PFSK-1 (cell line): ENCODE measurements around the gene PRKN.

Source experiments
- FOXP2 ChIP-seq: optimal IDR thresholded peaks from 2 replicates; pipeline ENCODE3; 2011; ENCODE audit warnings: borderline replicate concordance, control low read depth, inconsistent platforms; ENCODE audit not compliant: insufficient read depth; ENCODE audit errors: extremely low read length, extremely low read depth
- POLR2AphosphoS5 ChIP-seq: IDR thresholded peaks from 2 replicates; pipeline ENCODE4 v1.6.1; 2012; ENCODE audit warnings: low read depth, mild to moderate bottlenecking, control low read depth, low read length, moderate library complexity
- REST ChIP-seq, 2 experiments: IDR thresholded peaks; 2 replicates each; pipeline versions ENCODE4 v1.6.1 to v1.8.0; 2011 to 2012; ENCODE audit warnings: low read depth in 2 of 2, low read length in 2 of 2, control low read depth in 1 of 2, inconsistent platforms in 1 of 2, mild to moderate bottlenecking in 1 of 2, moderate library complexity in 1 of 2; ENCODE audit not compliant: insufficient read depth in 1 of 2
- SIN3A ChIP-seq: IDR thresholded peaks from 2 replicates; pipeline ENCODE4 v1.6.1; 2012; ENCODE audit warnings: mild to moderate bottlenecking, low read length, moderate library complexity, borderline replicate concordance; ENCODE audit not compliant: insufficient read depth
- TAF1 ChIP-seq: IDR thresholded peaks from 2 replicates; pipeline ENCODE4 v1.6.1; 2012; ENCODE audit warnings: low read length, control low read depth, borderline replicate concordance; ENCODE audit not compliant: insufficient read depth

Gene PRKN

DNA sequence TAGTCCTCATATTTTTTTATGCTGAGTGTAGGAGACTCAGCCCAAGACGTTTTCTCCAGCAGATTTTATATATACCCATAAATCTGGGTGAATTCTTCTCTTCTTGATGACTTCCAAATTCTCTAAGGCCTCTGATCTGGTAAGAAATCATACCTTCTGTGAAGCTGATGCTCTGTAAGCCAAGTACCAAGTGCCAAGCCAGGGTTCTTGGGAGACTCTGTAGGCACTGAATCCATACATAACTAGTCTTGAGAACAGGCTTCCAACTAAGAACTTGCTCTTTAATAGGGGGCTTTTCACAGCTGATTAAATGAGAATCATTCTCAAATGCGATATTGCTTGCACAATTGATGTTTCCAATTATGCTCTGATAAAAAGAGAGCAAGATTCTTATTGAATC is 87.6 kb downstream of the PRKN start:
- TF ChIP-seq FOXP2 (no peak), POLR2AphosphoS5 (no peak), TAF1 (no peak), REST (IDR thresholded peaks at IDR 0.05; ENCODE audit: insufficient read depth in 1 of 2, low read depth in 2 of 2, low read length in 2 of 2) (no peak), SIN3A (no peak)

DNA sequence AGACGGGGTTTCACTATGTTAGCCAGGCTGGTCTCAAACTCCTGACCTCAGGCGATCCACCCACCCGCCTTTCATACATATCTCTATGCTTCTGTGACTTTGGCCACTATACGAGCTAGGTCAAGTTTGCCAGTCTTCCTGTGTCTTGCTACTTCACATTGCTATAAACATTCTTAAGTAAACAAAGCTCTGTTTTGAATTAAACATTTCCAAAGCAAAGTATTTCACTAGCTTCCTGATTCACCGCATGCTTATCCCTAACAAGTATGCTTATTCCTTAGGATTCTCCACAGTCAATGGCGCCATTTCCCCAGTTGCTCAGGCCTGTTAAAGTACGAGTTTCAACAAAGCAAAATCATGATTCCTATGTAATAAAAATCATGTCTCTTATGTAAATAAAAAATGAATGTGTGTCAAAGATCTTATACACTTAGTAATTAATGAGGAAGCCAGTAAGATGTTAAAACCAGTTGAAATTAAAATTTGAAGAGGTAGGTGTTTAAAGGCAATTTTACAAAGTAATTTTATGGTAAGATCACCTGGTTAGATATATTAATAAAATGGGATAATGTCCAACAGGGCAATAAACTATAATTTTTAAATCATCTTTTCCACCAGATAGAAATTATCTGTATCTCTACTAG is 88.5 kb downstream of the PRKN start:
- no peak for TF ChIP-seq TAF1
- no peak for TF ChIP-seq POLR2AphosphoS5
- TF ChIP-seq REST (IDR thresholded peaks at IDR 0.05; ENCODE audit: insufficient read depth in 1 of 2, low read depth in 2 of 2, low read length in 2 of 2) = no peak
- no peak for TF ChIP-seq FOXP2
- TF ChIP-seq SIN3A = no peak

GRCh38 chr6:162637317-162637716 is 90.2 kb downstream of the PRKN start:
- TF ChIP-seq POLR2AphosphoS5 (no peak), FOXP2 (no peak), REST (IDR thresholded peaks at IDR 0.05; ENCODE audit: insufficient read depth in 1 of 2, low read depth in 2 of 2, low read length in 2 of 2) (no peak)

DNA sequence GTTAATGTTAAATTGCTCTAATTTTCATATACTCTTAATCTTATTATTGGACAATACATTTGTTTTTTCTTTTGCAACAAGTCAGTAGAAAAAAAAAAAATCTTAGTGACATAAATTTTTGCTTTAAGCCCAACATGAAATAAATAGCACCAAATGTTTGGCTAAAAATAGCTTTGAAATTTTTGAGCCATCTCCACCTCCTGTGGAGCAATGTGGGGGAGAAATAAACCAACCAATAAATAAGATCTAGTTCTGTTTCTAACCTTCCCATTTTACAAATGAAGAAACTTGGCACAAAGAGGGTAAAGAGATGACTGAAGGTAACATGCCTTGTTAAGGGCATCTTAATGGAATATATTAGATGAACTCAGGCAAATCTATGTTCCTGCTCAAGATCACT is 91.4 kb downstream of the PRKN start:
- TF ChIP-seq SIN3A (no peak), REST (IDR thresholded peaks at IDR 0.05; ENCODE audit: insufficient read depth in 1 of 2, low read depth in 2 of 2, low read length in 2 of 2) (no peak), TAF1 (no peak), POLR2AphosphoS5 (no peak), FOXP2 (no peak)

- no peak for TF ChIP-seq POLR2AphosphoS5
- no peak for TF ChIP-seq TAF1
- TF ChIP-seq REST (IDR thresholded peaks at IDR 0.05; ENCODE audit: insufficient read depth in 1 of 2, low read depth in 2 of 2, low read length in 2 of 2) = no peak
- no peak for TF ChIP-seq FOXP2
- TF ChIP-seq SIN3A = no peak
Measured at GRCh38 chr6:162631546-162631945, 96.0 kb downstream of the PRKN start.
